ENCODE results near the gene C1orf74. TPM values are rescaled to one million over a fixed set of nuclear protein-coding genes. Genes with fewer than 3 reads are reported as not detected.

C1orf74 gene
- total RNA-seq, 1 experiment from 2014 or later = 4.6 TPM

- CTCF ChIA-PET = no interaction called here
- peaks cover 6% of the 10 kb centered on the region for H3K9me3 Mint-ChIP-seq
- POLR2A ChIA-PET = no interaction called here
Measured at GRCh38 chr1:209780268-209780667, 4.1 kb downstream of the C1orf74 start.

GRCh38 chr1:209778102-209778501 is 6.3 kb downstream of the C1orf74 start:
- no peak for ATAC-seq
- POLR2A ChIA-PET = no interaction called here
- no peak for TF ChIP-seq GTF2I (CRISPR knock-in tag; conservative IDR thresholded peaks at IDR 0.05)
- no peak for TF ChIP-seq MLX (CRISPR knock-in tag; IDR thresholded peaks at IDR 0.05)
- no peak for TF ChIP-seq HMGXB4 (CRISPR knock-in tag; IDR thresholded peaks at IDR 0.05)
- Mint-ChIP-seq H3K4me3 (no peak overlapping the region), H3K27me3 (ENCODE audit: low read depth) (peaks cover 4% of the 10 kb centered on the region), H3K9me3 (no peaks in the 10 kb centered on the region), H3K4me1 (no peaks in the 10 kb centered on the region), H3K36me3 (no peaks in the 10 kb centered on the region; the same call in 1 of the 2 replicates), H3K27ac (no peak overlapping the region)
- DNase-seq (ENCODE audit: low spot score) = no peak
- CTCF ChIA-PET = interaction anchor here (1.7 kb wide), 1 partner anchor 30 kb away, joined by 5 read pairs; no protein-coding TSS in a partner anchor

More at GRCh38 chr1:209780268-209780667, 4.1 kb downstream of the C1orf74 start:
- TF ChIP-seq ESRRA (CRISPR knock-in tag; IDR thresholded peaks at IDR 0.05; ENCODE audit: borderline replicate concordance) (no peak), E2F5 (CRISPR knock-in tag; IDR thresholded peaks at IDR 0.05) (no peak), GTF2I (CRISPR knock-in tag; conservative IDR thresholded peaks at IDR 0.05) (no peak), OVOL2 (CRISPR knock-in tag; IDR thresholded peaks at IDR 0.05; ENCODE audit: borderline replicate concordance) (no peak), NR1H2 (CRISPR knock-in tag; IDR thresholded peaks at IDR 0.05) (no peak), NR2C2 (CRISPR knock-in tag; IDR thresholded peaks at IDR 0.05) (no peak), ATF1 (CRISPR knock-in tag; IDR thresholded peaks at IDR 0.05) (no peak), CREM (CRISPR knock-in tag; IDR thresholded peaks at IDR 0.05) (no peak), ARID4B (CRISPR knock-in tag; IDR thresholded peaks at IDR 0.05; ENCODE audit: borderline replicate concordance) (no peak), CREB1 (CRISPR knock-in tag; IDR thresholded peaks at IDR 0.05) (no peak), ZNF219 (CRISPR knock-in tag; IDR thresholded peaks at IDR 0.05; ENCODE audit: borderline replicate concordance) (no peak), HMGA2 (CRISPR knock-in tag; IDR thresholded peaks at IDR 0.05) (no peak), ZNF317 (CRISPR knock-in tag; IDR thresholded peaks at IDR 0.05; ENCODE audit: borderline replicate concordance, low read depth) (no peak), GRHL2 (CRISPR knock-in tag; IDR thresholded peaks at IDR 0.05; ENCODE audit: insufficient replicate concordance, severe bottlenecking) (no peak), FOXP4 (CRISPR knock-in tag; IDR thresholded peaks at IDR 0.05) (no peak)
- DNase-seq (ENCODE audit: low spot score) (no peak), ATAC-seq (no peak)
- H3K27ac Mint-ChIP-seq = no peak overlapping the region
- no peak overlapping the region for H3K4me3 Mint-ChIP-seq
- H3K36me3 Mint-ChIP-seq = no peaks in the 10 kb centered on the region; the same call in 1 of the 2 replicates
- H3K4me1 Mint-ChIP-seq = peaks cover 15% of the 10 kb centered on the region; the same call in 1 of the 2 replicates
- H3K27me3 Mint-ChIP-seq (ENCODE audit: low read depth) = 0 out of 2 replicates have a peak, but pooled peaks cover under 1% of the 10 kb centered on the region

Data from WTC11 (cell line).